IMR-90 (cell line): ENCODE data around the gene AGFG1. TPM values are rescaled to one million over a fixed set of nuclear protein-coding genes. Genes with fewer than 3 reads are reported as not detected.

Experiments used
- ATAC-seq: fragments of 200-7000 bp; cut with Tn5 transposase; 2 replicates; pipeline ENCODE4 v1.9.1; 2020; ENCODE audit warnings: low read depth, mild to moderate bottlenecking, moderate library complexity
- BruUV-seq: library from RNA; stranded (reverse); fragments of 400-500 nt; replicated peaks from 2 replicates; lab custom pipeline; 2021; lab: Mats Ljungman, UMichigan
- CTCF ChIA-PET: fragments of 300-600 bp; formaldehyde crosslinking; extraction: SDS; loops from one replicate; lab custom pipeline; 2021; ENCODE audit warnings: antibody characterized with exemption; lab: Yijun Ruan, JAX
- POLR2A ChIA-PET: fragments of 300-600 bp; sonication (Branson Sonifier 250); formaldehyde crosslinking; loops from one replicate; lab custom pipeline; 2022; ENCODE audit warnings: antibody characterized with exemption; ENCODE audit not compliant: unreplicated experiment; lab: Charles Lee
- DNase-seq: peaks from one replicate; pipeline ENCODE4 v3.0.0; 2013
- H2AFZ ChIP-seq: replicated peaks from 2 replicates; pipeline ENCODE3; 2013; ENCODE audit warnings: low read length, mild to moderate bottlenecking; ENCODE audit not compliant: poor library complexity
- H2AK5ac ChIP-seq: 2 replicates; pipeline ENCODE4 v1.6.1; 2013; ENCODE audit warnings: low read depth, low read length, inconsistent platforms
- H2AK9ac ChIP-seq: replicated peaks from 2 replicates; pipeline ENCODE3; 2013; ENCODE audit warnings: mild to moderate bottlenecking, low read depth, low read length, moderate library complexity; ENCODE audit not compliant: poor library complexity
- H2BK120ac ChIP-seq: 2 replicates; pipeline ENCODE4 v1.6.1; 2013; ENCODE audit warnings: low read depth, low read length, inconsistent platforms
- H2BK15ac ChIP-seq: 3 replicates; pipeline ENCODE4 v1.6.1; 2013; ENCODE audit warnings: low read depth, low read length, inconsistent platforms
- H2BK20ac ChIP-seq: 2 replicates; pipeline ENCODE4 v1.6.1; 2013; ENCODE audit warnings: low read depth, mild to moderate bottlenecking, inconsistent platforms, low read length, moderate library complexity
- H2BK5ac ChIP-seq: 2 replicates; pipeline ENCODE4 v1.6.1; 2013; ENCODE audit warnings: mild to moderate bottlenecking, low read depth, low read length, inconsistent platforms; ENCODE audit not compliant: poor library complexity, severe bottlenecking
- H3K14ac ChIP-seq: replicated peaks from 2 replicates; pipeline ENCODE4 v1.6.1; 2013; ENCODE audit warnings: low read depth, low read length, inconsistent platforms
- H3K18ac ChIP-seq: 2 replicates; pipeline ENCODE4 v1.6.1; 2013; ENCODE audit warnings: low read depth, low read length, control low read depth
- H3K23ac ChIP-seq: 2 replicates; pipeline ENCODE4 v1.6.1; 2013; ENCODE audit warnings: low read depth, low read length, inconsistent platforms
- H3K27ac ChIP-seq: 2 replicates; pipeline ENCODE4 v1.5.1; 2013; ENCODE audit warnings: mild to moderate bottlenecking, control low read depth, low read length; ENCODE audit not compliant: insufficient read depth
- H3K27me3 ChIP-seq: 2 replicates; pipeline ENCODE4 v1.6.1; 2013; ENCODE audit warnings: low read length; ENCODE audit not compliant: control insufficient read depth, insufficient read depth
- H3K36me3 ChIP-seq: 2 replicates; pipeline ENCODE4 v1.6.1; 2013; ENCODE audit warnings: low read length, mixed read lengths; ENCODE audit not compliant: control insufficient read depth, insufficient read depth
- H3K4ac ChIP-seq: 2 replicates; pipeline ENCODE4 v1.6.1; 2013; ENCODE audit warnings: low read depth, low read length, inconsistent platforms
- H3K4me1 ChIP-seq: 2 replicates; pipeline ENCODE4 v1.6.1; 2013; ENCODE audit warnings: low read length, mixed read lengths; ENCODE audit not compliant: control insufficient read depth, insufficient read depth
- H3K4me2 ChIP-seq: 2 replicates; pipeline ENCODE4 v1.6.1; 2013; ENCODE audit warnings: low read depth, mild to moderate bottlenecking, control low read depth, low read length, moderate library complexity
- H3K4me3 ChIP-seq: 2 replicates; pipeline ENCODE4 v1.5.1; 2013; ENCODE audit warnings: low read depth, mild to moderate bottlenecking, control low read depth, low read length, moderate library complexity; ENCODE audit not compliant: insufficient read depth
- H3K56ac ChIP-seq: 2 replicates; pipeline ENCODE4 v1.6.1; 2013; ENCODE audit warnings: low read length, inconsistent platforms; ENCODE audit not compliant: insufficient read depth; ENCODE audit errors: extremely low read depth
- H3K79me1 ChIP-seq, 2 experiments: 2 replicates each; pipeline ENCODE4 v1.6.1; 2013; ENCODE audit warnings: low read length in 2 of 2, inconsistent platforms in 1 of 2, low read depth in 1 of 2
- H3K9ac ChIP-seq: 2 replicates; pipeline ENCODE4 v1.6.1; 2013; ENCODE audit warnings: low read depth, low read length, control low read depth
- H3K9me1 ChIP-seq: 2 replicates; pipeline ENCODE4 v1.6.1; 2013; ENCODE audit warnings: low read length, inconsistent platforms; ENCODE audit not compliant: insufficient read depth
- H3K9me3 ChIP-seq: 2 replicates; pipeline ENCODE4 v1.6.1; 2013; ENCODE audit warnings: low read length; ENCODE audit not compliant: control insufficient read depth, insufficient read depth
- H4K20me1 ChIP-seq: 2 replicates; pipeline ENCODE4 v1.6.1; 2013; ENCODE audit warnings: low read length, inconsistent platforms; ENCODE audit not compliant: insufficient read depth
- H4K5ac ChIP-seq: 2 replicates; pipeline ENCODE4 v1.6.1; 2013; ENCODE audit warnings: mild to moderate bottlenecking, low read depth, low read length, control low read depth
- H4K8ac ChIP-seq, 2 experiments: 2 replicates each; pipeline ENCODE4 v1.6.1; 2013; ENCODE audit warnings: low read depth in 2 of 2, low read length in 2 of 2, control low read depth in 1 of 2, inconsistent platforms in 1 of 2
- H4K91ac ChIP-seq: 2 replicates; pipeline ENCODE4 v1.6.1; 2013; ENCODE audit warnings: low read depth, low read length, inconsistent platforms; ENCODE audit not compliant: insufficient read depth
- BHLHE40 ChIP-seq: fragments of 150-350 bp; IDR thresholded peaks from 2 replicates; pipeline ENCODE4 v1.6.1; 2016; ENCODE audit warnings: mild to moderate bottlenecking, low read depth, low read length
- ELK1 ChIP-seq: fragments of 150-350 bp; IDR thresholded peaks from 2 replicates; pipeline ENCODE4 v1.6.1; 2016; ENCODE audit warnings: low read depth, mild to moderate bottlenecking, low read length, moderate library complexity, borderline replicate concordance
- FOS ChIP-seq: fragments of 150-350 bp; IDR thresholded peaks from 2 replicates; pipeline ENCODE4 v1.6.1; 2016; ENCODE audit warnings: low read depth, low read length
- MAFK ChIP-seq: IDR thresholded peaks from 2 replicates; pipeline ENCODE4 v1.6.1; 2012; ENCODE audit warnings: low read depth, low read length, improper control_type of control experiment
- MAZ ChIP-seq: IDR thresholded peaks from 2 replicates; pipeline ENCODE4 v1.6.1; 2012; ENCODE audit warnings: low read depth, mild to moderate bottlenecking, low read length, improper control_type of control experiment, moderate library complexity, borderline replicate concordance
- NFE2L2 ChIP-seq: fragments of 150-350 bp; IDR thresholded peaks from 2 replicates; pipeline ENCODE4 v1.6.1; 2016; ENCODE audit warnings: low read depth, mild to moderate bottlenecking, low read length
- POLR2A ChIP-seq: IDR thresholded peaks from 2 replicates; pipeline ENCODE4 v1.6.1; 2012; ENCODE audit warnings: mild to moderate bottlenecking, low read depth, low read length
- RAD21 ChIP-seq: IDR thresholded peaks from 2 replicates; pipeline ENCODE4 v1.6.1; 2012; ENCODE audit warnings: low read length, improper control_type of control experiment
- RCOR1 ChIP-seq: IDR thresholded peaks from 2 replicates; pipeline ENCODE4 v1.6.1; 2012; ENCODE audit warnings: mild to moderate bottlenecking, low read length, improper control_type of control experiment; ENCODE audit not compliant: insufficient replicate concordance
- USF2 ChIP-seq: fragments of 150-350 bp; IDR thresholded peaks from 2 replicates; pipeline ENCODE4 v1.6.1; 2017; ENCODE audit warnings: mild to moderate bottlenecking, antibody characterized with exemption, low read length, low read depth
- WGBS, 2 experiments: methylation state at CpG; one replicate each; pipeline versions ENCODE4 v1.1.5 to v1.1.7; 2013; ENCODE audit warnings: missing lambda C conversion rate in 2 of 2; ENCODE audit not compliant: insufficient read length in 1 of 2; ENCODE audit errors: extremely low coverage in 2 of 2; 5-methylcytosine and 5-hydroxymethylcytosine counted together
- dilution Hi-C: fragments of 300-500 bp; cut with HindIII; formaldehyde crosslinking; loops from one replicate; pipeline ENCODE4 v1.14.3; 2018; ENCODE audit warnings: low sequenced_read_pairs; ENCODE audit not compliant: unreplicated experiment
- in situ Hi-C: fragments of 300-500 bp; cut with MboI; formaldehyde crosslinking; loops from 3 replicates; pipeline ENCODE4 v1.14.3; 2019; ENCODE audit warnings: low sequenced_read_pairs, inconsistent platforms, mixed read lengths
- intact Hi-C: fragments of 100-400 bp; cut with micrococcal nuclease; formaldehyde crosslinking; loops from 2 replicates; pipeline ENCODE4 v1.10.0; 2022
- polyA plus RNA-seq, 3 experiments: library from polyadenylated mRNA; depleted of rRNA; stranded (reverse); fragments of >200 nt; gene quantifications; 2 replicates each; pipeline ENCODE4 v1.2.3, GENCODE V29; 2012; ENCODE audit warnings: low replicate concordance in 1 of 3
- total RNA-seq: library from RNA; depleted of rRNA; stranded (reverse); fragments of >200 nt; gene quantifications from 2 replicates; pipeline ENCODE4 v1.2.3, GENCODE V29; 2012

Gene AGFG1
- total and polyA plus RNA-seq, 2 of the 4 experiments (the other 2 are of a cell fraction) = 58.4 to 126 TPM

- dilution Hi-C loops (no loop called here), in situ Hi-C loops (no loop called here), intact Hi-C loops (no loop called here)
- H3K4me1 ChIP-seq = peaks cover 13% of the 10 kb centered on the region
- H2AFZ ChIP-seq = no peak overlapping the region
- no peak overlapping the region for H3K56ac ChIP-seq
- DNase-seq (no peak), ATAC-seq (no peak)
- no peaks in the 10 kb centered on the region for H3K27me3 ChIP-seq
- ChIA-PET POLR2A (no interaction called here), CTCF (interaction anchor here (0.7 kb wide), 1 partner anchor 46 kb away, joined by 7 read pairs; no protein-coding TSS in a partner anchor)
- no peaks in the 10 kb centered on the region for H3K9me3 ChIP-seq
- no peak overlapping the region for H4K91ac ChIP-seq
- no peak overlapping the region for H2BK5ac ChIP-seq
- BruUV-seq = no TSS peak
- H3K4me3 ChIP-seq = no peak overlapping the region
- H3K9me1 ChIP-seq = peaks cover 7% of the 10 kb centered on the region; the same call in 1 of the 2 replicates
- H2BK20ac ChIP-seq = no peak overlapping the region
- H3K4me2 ChIP-seq = no peak overlapping the region
- no peak overlapping the region for H4K8ac ChIP-seq
- TF ChIP-seq MAFK (no peak), POLR2A (no peak), NFE2L2 (no peak), RCOR1 (no peak), MAZ (no peak), FOS (no peak), USF2 (no peak), BHLHE40 (no peak), RAD21 (no peak), ELK1 (no peak)
- H3K4ac ChIP-seq = no peak overlapping the region
- H3K36me3 ChIP-seq = no peaks in the 10 kb centered on the region
- H3K27ac ChIP-seq = no peak overlapping the region
- H3K79me1 ChIP-seq = no peaks in the 10 kb centered on the region; a peak in 1 of 4 replicates
- no peak overlapping the region for H3K14ac ChIP-seq
- no peak overlapping the region for H3K23ac ChIP-seq
- no peak overlapping the region for H3K9ac ChIP-seq
- no peak overlapping the region for H2BK120ac ChIP-seq
- H2AK5ac ChIP-seq = no peak overlapping the region
- H3K18ac ChIP-seq = no peak overlapping the region
- H2BK15ac ChIP-seq = no peak overlapping the region
- no CpG with 5 or more reads among the region's 4 CpGs for WGBS, 2 experiments
- no peak overlapping the region for H2AK9ac ChIP-seq
- H4K5ac ChIP-seq = no peak overlapping the region
- no peaks in the 10 kb centered on the region; the same call in 1 of the 2 replicates for H4K20me1 ChIP-seq
Measured at GRCh38 chr2:227461811-227462461, 10.0 kb upstream of the AGFG1 start.
